ENCODE results near the gene PSME3IP1.
A peak's percentile ranks its signal among the peaks of the same experiment; 100 is the strongest.
"Not testable (repeated sequence)": the region's sequence is repeated elsewhere in the genome, so short reads cannot be mapped to it uniquely, and the experiment has no call there.

The PSME3IP1 gene

DNA sequence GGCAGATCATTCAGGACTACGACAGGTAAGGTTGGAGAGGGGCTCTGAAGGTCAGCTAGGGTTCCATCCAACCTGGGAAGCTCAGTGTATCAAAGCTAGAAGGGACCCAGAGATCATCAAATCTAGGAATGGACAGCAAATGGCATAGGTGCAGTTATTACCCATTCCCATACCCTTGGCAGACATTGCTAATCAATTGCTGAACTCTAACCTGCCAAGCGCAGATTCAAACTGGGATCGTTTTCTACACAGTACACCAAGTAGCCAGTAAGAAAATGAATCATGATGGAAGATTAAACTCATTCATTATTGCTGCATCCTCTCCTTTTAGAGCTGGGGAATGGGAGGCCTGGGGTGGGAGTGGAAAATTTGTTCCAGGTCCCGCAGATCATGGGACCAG is 59.9 kb downstream of the PSME3IP1 start:
- no peak for DNase-seq

DNA sequence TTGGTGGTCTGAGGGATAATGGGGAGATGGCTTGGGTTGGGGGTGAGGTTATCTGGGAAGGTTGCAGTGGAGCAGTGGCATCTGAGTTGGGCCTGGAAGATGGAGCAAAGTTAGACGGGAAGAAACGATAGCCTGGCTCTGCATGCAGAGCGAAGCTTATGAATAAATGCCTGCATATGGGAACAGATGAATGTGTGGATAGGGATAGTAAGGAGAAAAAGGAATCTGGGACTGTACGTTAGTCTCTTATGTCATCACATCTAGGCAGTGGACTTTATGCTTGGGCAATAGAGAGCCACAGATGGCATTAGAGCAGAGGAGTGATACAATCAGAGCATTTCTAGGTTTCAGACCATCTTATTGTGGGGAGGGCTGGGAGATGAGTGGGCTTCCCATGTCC is 60.5 kb downstream of the PSME3IP1 start:
- DNase-seq, result no peak

DNA sequence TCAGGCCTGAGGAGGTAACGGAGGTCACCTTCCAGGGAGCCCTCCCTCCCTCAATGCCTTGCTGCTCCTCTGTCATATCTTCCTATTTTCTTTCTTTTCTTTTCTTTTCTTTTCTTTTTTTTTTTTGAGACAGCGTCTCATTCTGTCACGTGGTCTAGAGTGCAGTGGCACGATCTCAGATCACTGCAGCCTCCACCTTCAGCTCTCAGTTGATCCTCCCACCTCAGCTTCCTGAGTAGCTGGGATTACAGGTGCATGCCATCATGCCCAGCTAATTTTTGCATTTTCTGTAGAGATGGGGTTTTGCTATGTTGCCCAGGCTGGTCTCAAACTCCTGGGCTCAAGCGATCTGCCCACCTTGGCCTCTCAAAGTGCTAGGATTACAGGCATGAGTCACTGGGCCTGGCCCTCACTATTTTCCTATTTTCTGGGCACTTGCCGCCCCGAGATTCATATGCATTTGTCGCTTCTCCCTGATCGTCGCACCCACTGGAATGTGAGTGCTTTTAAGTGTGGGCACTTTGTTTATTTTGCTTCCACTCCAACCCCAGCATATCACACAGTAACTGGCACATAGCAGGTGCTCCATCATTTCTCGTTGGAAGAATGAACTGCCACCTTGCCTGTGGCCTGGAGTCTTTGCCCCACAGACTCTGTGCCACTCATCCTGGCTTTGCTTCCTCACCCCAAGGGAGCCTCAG is 61.7 kb downstream of the PSME3IP1 start:
- DNase-seq, result no peak

DNA sequence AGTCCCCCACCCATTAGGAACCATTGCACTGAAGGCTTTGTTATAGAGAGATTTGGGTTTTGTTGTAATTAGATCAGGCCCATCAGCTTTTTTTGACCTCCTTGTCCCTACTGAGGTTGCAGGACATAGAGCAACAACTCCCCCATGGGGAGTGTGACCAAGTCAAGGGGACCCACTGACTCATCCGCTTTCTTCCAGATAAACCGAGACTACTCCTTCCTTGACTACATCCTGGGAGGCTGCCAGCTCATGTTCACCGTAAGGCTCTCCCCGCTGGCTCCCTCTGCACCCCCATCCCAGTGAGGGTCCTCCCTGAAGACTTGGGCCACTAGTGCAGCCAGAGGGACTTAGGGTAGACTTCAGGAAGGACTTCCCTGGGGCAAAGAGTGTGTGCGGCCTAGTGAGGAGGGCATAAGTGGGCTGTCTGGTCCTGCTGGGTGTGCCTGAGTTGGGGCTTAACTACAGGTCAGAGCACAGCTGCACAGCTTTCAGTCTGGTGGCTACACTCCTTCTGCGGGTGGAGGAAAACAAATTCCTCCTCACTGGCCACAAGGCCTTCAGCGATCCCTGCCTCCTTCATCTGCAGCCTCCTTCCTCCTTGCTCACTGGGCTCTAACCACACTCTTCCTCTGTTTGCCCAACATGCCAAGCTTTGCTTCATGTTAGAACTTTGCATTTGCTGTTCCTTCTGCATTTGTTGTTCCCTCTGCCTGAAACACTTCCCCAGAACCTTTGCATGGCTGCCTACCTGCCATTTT is 62.4 kb downstream of the PSME3IP1 start:
- no peak for DNase-seq

DNA sequence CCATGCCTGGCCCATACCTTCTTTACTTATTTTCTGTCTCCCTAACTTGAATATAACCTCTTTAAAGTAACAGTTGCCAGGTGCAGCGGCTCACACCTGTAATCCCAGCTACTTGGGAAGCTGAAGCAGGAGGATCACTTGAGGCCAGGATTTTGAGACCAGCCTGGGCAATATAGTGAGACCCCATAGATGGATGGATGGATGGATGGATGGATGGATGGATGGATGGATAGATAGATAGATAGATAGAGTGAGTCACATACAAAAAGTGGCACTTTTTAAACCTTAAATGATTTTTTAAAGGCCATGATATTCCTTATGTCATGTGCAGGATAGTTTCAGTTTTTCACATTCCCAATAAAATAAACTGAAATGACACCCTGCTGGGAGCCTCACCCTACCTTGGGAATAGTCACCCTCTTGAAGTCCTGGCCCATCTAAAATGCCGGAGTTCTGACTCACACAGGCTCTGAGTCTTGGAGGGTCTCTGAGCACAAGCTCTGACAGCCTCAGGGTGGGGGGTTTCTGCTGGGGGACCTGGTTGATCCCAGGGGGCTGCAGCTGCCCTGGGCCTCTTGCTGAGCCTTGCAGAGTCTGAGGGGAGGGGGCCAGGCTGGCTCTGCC is 67.3 kb downstream of the PSME3IP1 start:
- no peak for DNase-seq

DNA sequence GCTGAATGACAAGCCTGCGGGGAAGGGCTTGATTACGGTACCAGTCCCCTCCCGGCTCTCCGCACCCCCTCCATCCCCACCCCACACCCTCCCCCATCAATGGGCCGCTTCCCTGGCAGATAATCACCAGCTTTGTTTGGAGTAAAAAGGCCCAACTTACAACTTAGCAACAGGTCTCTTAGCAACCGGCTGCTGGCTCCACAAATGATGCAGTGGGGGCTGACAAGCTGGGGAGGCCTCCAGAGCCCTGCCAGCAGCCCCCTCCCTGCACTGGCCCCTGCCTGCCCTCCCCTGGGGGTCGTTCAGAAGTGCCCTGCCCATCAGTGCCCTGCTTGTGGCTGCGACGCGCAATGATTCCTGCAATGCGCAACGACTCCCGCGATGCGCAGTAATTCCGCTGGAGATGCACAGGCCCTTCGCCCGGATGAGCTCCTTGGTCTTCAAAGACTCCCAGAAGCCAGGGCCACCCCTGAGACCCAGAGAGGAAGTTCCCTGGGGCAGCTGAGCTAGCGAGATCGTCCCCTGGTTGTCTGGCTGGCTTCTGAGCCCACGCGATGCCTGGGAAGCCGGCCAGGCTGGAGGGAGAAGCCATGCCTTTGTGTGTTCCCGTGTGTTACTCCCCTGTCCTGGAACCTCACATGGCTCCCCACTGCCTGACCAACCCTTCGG is 70.2 kb downstream of the PSME3IP1 start:
- DNase-seq, result peak; percentile 43 to 96 (median 86)

DNA sequence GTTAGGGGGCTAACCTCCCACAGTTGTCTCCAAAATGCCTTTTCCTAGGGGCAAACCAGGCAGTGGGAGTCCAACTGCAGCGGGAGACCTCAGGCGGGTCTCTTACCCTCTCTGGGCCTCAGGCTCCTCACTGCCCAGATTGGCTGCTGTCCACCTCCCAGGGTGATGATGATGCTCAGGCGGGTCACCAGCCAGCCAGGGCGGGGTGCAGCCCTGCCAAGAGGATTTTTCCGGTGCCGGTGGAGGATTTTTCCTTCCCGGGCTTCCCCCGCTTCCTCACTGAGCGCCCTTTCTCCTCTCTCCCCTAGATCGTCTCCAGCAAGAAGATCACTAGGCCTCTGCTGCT is 70.7 kb downstream of the PSME3IP1 start:
- DNase-seq, result peak in 3 of 51 donors; percentile 70 to 77 (median 76)

DNA sequence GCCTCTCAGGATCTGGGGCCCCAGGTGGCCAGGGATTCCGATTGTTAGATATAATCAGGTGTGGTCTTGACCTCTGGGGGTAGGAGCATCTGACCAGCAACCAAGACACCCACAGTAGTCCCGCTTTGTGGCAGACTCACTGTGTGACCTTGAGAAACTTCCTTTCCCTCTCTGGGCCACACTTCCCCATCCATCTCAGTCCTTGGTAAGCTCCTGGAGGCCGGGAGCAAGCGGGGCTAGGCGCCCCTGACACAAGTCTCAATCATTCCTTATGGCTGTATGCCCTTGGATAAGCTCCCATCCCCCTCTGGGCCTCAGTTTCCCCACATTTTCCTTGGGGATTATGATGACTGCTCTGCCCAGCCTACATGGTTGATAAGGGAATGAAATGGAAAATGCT is 72.2 kb downstream of the PSME3IP1 start:
- no peak for DNase-seq

DNA sequence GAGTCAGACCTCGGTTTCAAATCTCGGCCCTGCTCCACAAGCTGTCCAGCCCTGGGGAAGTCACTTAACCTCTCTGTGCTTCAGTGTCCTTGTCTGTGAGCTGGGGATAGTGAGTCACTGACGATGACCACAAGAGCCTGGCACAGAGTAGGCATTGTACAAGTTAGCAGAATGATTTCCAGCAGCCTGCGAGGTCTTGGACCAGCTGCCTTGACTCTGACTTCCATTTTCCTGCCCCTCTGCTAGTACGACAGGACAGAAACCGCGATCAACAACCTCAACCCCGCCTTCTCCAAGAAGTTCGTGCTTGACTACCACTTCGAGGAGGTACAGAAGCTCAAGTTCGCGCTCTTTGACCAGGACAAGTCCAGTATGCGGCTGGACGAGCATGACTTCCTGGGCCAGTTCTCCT is 72.8 kb downstream of the PSME3IP1 start:
- peak in 9 of 51 donors; percentile 18 to 58 (median 31) for DNase-seq

DNA sequence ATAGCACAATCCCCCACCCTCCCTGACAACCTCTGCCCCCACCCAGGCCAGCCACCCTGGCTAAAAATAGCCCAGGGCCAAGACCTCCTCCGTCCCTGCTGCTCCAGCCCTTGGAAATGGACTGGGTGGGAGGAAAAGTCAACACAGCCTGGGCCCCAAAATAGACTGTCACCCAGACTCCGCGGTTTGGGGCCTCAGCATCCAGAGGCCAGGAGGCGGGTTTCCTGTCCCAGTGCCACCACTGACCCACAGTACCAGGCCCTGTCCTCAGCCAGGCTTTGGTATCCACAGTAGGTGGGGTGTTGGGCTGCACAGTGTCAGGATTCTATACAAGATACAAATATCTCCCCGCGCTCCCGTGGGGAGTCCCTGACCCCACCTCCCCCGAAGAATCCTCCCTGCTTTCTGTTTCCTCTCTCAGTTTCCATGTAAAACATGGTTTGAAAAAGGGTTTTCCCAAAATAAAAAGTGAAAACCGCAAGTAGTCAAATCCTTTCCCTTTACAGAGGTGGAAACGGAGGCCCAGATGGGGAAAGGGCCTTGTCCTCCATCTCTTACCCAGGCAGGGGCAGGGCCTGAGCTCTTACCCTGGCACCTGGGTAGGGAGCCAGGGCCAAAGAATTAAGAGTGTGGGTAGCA is 73.3 kb downstream of the PSME3IP1 start:
- DNase-seq, result peak in 1 of 51 donors; percentile 20

DNA sequence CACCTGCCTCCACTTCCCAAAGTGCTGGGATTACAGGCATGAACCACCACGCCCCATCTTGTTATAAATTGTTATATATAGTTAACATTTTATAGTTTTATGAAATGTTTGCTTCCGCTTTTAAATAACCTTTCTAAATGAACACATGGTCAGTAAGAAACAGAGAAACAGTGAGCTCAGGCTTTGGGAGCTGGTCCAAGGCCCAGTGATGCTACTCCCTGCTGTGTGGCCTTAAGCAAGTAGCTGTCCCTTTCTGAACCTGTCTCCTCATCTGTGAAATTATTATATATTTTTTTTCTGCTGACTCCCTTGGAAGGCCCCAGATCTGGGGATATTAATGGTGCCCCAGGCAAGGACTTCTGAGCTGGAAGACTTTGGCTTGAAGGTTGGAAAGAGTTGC is 74.4 kb downstream of the PSME3IP1 start:
- no peak for DNase-seq

DNA sequence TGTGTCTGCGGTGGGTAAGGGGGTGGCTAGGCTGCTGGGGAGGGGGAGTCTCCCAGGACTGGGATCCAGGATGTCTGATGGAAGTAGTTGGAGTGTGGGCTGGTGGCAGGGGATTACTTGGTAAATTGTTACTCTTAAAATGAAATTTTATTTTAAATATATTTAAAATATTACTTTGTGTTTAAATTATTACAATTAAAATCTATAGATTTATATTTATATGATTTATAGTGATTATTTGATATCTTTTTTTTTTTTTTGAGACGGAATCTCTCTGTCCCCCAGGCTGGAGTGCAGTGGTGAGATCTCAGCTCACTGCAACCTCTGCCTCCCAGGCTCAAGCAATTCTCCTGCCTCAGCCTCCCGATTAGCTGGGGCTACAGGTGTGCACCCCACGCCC is 74.9 kb downstream of the PSME3IP1 start:
- DNase-seq, result no peak

DNA sequence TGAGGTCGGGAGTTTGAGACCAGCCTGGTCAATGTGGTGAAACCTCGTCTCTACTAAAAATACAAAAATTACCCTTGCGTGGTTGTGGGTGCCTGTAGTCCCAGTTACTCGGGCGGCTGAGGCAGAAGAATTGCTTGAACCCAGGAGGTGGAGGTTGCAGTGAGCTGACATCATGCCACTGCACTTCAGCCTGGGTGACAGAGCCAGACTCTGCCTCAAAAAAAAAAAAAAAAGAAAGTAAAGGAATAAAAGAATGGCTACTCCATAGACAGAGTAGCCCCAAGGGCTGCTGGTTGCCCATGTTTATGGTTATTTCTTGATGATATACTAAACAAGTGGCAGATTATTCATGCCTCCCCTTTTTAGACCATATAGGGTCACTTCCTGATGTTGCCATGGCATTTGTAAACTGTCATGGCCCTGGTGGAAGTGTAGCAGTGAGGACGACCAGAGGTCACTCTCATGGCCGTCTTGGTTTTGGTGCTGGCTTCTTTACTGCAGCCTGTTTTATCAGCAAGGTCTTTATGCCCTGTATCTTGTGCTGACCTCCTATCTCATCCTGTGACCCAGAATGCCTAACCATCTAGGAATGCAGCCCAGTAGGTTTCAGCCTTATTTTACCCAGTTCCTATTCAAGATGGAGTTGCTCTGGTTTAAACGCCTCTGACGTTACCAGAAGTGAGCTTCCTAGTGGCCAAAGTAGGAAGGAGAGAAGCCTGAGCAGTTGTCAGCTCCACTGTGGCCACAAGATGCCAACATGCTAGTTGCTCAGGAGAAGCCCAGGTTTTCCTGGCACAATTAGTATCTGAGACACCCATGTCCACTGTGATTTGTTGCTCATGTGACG is 76.4 kb downstream of the PSME3IP1 start:
- not testable (repeated sequence) for DNase-seq

DNA sequence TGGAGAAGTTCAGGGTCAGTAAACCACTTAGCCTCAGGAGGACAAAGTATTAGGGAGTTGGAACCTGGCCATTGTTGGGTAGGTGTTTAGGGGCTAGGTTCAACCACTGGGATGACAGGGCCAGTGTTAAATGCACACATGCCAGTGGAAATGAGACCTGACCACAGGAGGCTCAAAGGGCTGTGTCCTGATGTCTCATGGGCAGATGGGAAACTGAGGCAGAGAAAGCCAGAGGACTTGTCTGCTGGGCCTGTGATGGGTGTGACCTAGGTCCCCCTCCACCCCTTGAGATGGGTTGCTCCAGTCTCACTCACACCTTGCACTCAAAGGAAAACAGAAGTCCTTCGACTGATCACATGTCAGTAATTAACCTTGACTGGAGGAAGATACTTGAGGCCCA is 77.4 kb downstream of the PSME3IP1 start:
- no peak for DNase-seq

DNA sequence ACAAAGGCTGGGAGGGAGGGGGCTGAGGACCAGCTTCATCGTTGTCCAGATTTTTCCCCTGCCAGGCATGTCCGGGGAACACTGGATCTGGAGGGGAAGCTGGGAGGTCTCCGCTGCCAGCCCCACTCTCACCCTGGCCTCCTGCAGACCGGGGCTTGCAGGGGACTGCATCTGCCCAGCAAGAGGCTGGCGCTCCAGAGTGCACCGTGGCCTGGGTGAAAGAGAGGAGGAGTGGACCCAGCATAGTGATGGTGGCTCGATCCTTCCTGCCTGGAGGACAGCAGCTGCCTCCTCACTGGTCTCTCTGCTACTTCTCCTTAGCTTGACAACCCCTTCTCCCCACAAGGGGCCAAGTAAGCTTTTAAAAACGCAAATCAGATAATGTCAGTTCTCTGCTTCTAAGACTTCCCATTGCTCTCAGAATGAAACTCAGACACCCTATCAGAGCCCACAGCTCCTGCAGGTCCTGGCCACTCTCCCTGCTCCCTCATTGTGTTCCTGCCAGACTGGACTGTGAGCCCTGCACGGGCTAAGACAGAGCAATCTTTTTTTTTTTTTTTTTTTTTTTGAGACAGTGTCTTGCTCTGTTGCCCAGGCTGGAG is 78.4 kb downstream of the PSME3IP1 start:
- DNase-seq, result peak in 7 of 51 donors; percentile 18 to 42 (median 26)

DNA sequence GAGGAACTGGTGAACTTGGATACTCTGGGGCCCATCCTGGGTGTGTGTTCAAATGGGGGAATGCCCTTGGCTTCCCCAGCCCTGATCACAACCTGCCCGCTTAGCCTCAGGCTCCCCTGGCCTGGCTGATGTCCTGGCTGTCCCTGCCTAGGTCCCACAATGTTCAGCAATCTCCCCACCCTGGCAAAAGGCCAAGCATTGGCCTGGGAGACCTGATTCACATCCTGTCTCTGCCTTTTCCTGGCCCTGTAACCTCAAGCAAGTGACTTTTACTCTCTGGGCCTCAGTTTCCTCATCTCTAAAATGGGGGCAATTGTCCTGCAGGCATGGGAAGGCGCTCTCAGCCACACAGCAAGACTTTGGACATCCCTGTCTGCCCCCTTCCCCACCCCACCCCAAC is 79.1 kb downstream of the PSME3IP1 start:
- no peak for DNase-seq

DNA sequence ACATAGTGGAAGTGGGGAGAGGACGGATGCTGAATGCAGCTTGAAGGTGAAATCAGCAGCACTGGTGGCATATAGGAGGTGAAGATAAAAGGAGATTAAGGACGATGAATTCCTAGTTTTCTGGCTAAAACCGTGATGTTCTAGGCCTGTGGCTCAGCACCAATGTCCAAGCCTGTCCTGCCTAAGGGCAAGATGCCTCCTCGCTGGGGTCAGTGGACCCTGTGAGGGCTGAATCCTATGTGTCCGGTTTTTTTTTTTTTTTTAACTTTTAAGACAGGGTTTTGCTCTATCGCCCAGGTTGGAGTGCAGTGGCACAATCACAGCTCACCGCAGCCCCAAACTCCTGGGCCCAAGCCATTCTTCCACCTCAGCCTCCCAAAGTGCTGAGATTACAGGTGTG is 80.7 kb downstream of the PSME3IP1 start:
- no peak for DNase-seq

DNA sequence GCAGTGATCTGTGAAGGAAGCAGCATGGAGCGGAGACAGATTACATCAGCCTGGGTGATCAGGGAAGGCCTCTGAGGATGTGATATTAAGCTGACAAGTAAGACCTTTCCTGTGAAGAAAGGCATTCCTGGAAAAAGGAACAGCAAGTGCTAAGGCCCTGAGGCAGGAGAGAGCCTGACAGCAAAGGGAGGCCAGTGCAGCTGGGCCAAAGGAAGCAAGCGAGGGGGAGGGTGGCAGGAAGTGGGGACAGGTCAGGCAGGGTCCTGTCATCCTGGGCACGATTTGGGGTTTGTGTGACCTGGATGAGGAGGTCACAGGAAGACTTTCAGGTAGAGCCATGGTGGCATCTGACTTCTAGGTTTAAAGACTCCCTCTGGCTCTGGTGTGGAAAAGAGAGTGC is 81.1 kb downstream of the PSME3IP1 start:
- no peak for DNase-seq

DNA sequence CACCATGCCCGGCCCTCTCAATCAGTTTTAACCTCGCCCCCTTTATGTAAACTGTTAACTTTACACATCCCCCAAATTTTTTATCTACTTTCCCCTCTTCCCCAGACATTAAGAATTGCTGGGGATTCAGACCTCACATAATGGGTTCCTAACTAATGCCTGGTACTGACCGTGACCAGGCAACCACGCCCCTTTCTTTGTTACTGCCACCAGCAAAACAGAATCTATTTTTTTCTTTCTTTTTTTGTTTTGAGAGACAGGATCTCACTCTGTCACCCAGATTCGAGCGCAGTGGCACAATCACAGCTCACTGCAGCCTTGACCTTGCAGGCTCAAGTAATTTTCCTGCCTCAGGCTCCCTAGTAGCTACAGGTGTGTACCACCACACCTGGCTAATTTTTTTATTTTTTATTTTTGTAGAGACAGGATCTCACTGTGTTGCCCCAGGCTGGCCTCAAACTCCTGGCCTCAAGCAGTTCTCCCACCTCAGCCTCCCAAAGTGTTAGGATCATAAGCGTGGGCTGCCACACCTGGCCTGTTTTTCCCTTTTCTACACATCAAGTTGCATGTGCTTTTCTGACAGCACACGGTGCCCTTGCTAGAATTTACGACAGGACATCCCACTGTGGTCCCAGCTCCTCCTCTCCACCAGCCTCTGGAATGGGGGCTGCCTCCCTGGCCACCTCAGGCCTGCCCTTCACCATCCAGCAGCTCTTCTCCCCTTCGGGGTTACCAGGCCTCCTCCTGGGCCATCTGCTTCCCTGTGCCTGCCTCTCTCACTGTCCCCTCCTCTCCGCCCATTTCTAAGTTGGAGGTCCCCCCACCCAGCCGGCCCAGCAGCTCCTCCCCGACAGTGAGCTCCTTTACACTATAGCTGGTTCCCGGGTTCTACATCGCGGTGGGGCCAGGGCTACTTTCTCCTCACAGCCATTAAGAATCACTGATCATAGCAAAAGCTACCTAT is 82.7 kb downstream of the PSME3IP1 start:
- peak in 4 of 51 donors; percentile 18 to 37 (median 24) for DNase-seq
